Endodermal cell (in vitro differentiated cells): ENCODE measurements around the gene RNGTT. TPM values are rescaled to one million over a fixed set of nuclear protein-coding genes. Genes with fewer than 3 reads are reported as not detected.

Experiments
- DNase-seq: peaks from one replicate; pipeline ENCODE4 v3.0.0-alpha.2; 2017
- H3K27ac ChIP-seq: 2 replicates; pipeline ENCODE4 v1.5.1; 2013; ENCODE audit warnings: mild to moderate bottlenecking, low read depth, low read length, moderate library complexity
- H3K27me3 ChIP-seq: 2 replicates; pipeline ENCODE4 v1.6.1; 2013; ENCODE audit warnings: mild to moderate bottlenecking, low read length, moderate library complexity; ENCODE audit not compliant: insufficient read depth, control insufficient read depth, poor library complexity, severe bottlenecking
- H3K36me3 ChIP-seq: 2 replicates; pipeline ENCODE4 v1.7.0; 2013; ENCODE audit warnings: mild to moderate bottlenecking, low read length, moderate library complexity; ENCODE audit not compliant: control insufficient read depth, insufficient read depth
- H3K4me1 ChIP-seq: one replicate; pipeline ENCODE4 v1.7.0; 2013; ENCODE audit warnings: low read length; ENCODE audit not compliant: control insufficient read depth, insufficient read depth
- H3K4me3 ChIP-seq: 2 replicates; pipeline ENCODE4 v1.5.1; 2013; ENCODE audit warnings: mild to moderate bottlenecking, low read length, moderate library complexity
- H3K9ac ChIP-seq: 2 replicates; pipeline ENCODE4 v1.6.1; 2013; ENCODE audit warnings: mild to moderate bottlenecking, low read length, moderate library complexity; ENCODE audit not compliant: poor library complexity, severe bottlenecking; ENCODE audit errors: extremely low read depth
- H3K9me3 ChIP-seq: 2 replicates; pipeline ENCODE4 v1.6.1; 2013; ENCODE audit warnings: mild to moderate bottlenecking, low read length, moderate library complexity; ENCODE audit not compliant: control insufficient read depth
- H3K27ac Mint-ChIP-seq: 2 replicates; pipeline ENCODE4 v1.8.0; 2020; ENCODE audit warnings: mixed read lengths
- H3K27me3 Mint-ChIP-seq: 2 replicates; pipeline ENCODE4 v1.8.0; 2021; ENCODE audit warnings: mild to moderate bottlenecking, mixed read lengths; ENCODE audit not compliant: insufficient read depth
- H3K36me3 Mint-ChIP-seq: 2 replicates; pipeline ENCODE4 v1.8.0; 2020; ENCODE audit warnings: low read depth, mixed read lengths
- H3K4me1 Mint-ChIP-seq: 2 replicates; pipeline ENCODE4 v1.8.0; 2020; ENCODE audit warnings: mixed read lengths
- H3K4me3 Mint-ChIP-seq: 2 replicates; pipeline ENCODE4 v1.8.0; 2020; ENCODE audit warnings: mild to moderate bottlenecking, moderate library complexity, mixed read lengths
- H3K9me3 Mint-ChIP-seq: 2 replicates; pipeline ENCODE4 v1.8.0; 2020; ENCODE audit warnings: mild to moderate bottlenecking, mixed read lengths
- WGBS, 2 experiments: methylation state at CpG; one replicate each; pipeline versions ENCODE4 v1.1.5 to v1.1.7; 2013; ENCODE audit warnings: missing lambda C conversion rate in 2 of 2, mixed read lengths in 1 of 2; ENCODE audit not compliant: insufficient coverage in 1 of 2, insufficient read length in 1 of 2; 5-methylcytosine and 5-hydroxymethylcytosine counted together
- total RNA-seq, 2 donors: library from RNA; stranded (reverse); fragmentation: NEBNext Ultra II Directional in 1 of 2; extraction: Animal tissue kit (Norgen Biotek cat#: 25700) in 1 of 2; gene quantifications; 2 replicates in 1 of 2; 3 replicates in 1 of 2; pipeline ENCODE4 v1.2.1, GENCODE V29; 2021
- TF ChIP-seq, protein P1 (sequence below): fragments of 200-600 bp; sonication (generic); conservative IDR thresholded peaks from 2 replicates; pipeline ENCODE4 v1.5.0; 2021; ENCODE audit warnings: antibody characterized with exemption, mild to moderate bottlenecking

RNGTT gene
- total RNA-seq, 2 donors from 2014 or later, result 21.5 to 28.7 TPM

DNA sequence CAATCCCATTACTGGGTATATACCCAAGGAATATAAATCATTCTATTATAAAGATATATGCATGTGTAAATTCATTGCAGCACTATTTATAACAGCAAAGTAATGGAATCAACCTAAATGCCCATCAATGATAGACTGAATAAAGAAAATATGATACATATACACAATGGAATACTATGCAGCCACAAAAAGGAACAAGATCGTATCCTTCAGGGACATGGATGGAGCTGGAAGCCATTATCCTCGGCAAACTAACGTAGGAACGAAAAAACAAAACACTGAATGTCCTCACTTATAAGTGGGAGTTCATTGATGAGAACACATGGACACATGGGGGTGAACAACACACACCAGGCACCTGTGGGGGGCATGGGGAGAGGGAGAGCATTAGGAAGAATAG is 156.7 kb downstream of the RNGTT start:
- DNase-seq, result no peak
- no peaks in the 10 kb centered on the region for H3K4me1 Mint-ChIP-seq
- Histone ChIP-seq H3K36me3 (peaks cover 4% of the 10 kb centered on the region), H3K27me3 (no peaks in the 10 kb centered on the region), H3K27ac (no peak overlapping the region), H3K4me3 (no peak overlapping the region), H3K9me3 (peaks cover 12% of the 10 kb centered on the region), H3K9ac (no peak overlapping the region), H3K4me1 (no peaks in the 10 kb centered on the region)
- TF ChIP-seq, protein P1, sequence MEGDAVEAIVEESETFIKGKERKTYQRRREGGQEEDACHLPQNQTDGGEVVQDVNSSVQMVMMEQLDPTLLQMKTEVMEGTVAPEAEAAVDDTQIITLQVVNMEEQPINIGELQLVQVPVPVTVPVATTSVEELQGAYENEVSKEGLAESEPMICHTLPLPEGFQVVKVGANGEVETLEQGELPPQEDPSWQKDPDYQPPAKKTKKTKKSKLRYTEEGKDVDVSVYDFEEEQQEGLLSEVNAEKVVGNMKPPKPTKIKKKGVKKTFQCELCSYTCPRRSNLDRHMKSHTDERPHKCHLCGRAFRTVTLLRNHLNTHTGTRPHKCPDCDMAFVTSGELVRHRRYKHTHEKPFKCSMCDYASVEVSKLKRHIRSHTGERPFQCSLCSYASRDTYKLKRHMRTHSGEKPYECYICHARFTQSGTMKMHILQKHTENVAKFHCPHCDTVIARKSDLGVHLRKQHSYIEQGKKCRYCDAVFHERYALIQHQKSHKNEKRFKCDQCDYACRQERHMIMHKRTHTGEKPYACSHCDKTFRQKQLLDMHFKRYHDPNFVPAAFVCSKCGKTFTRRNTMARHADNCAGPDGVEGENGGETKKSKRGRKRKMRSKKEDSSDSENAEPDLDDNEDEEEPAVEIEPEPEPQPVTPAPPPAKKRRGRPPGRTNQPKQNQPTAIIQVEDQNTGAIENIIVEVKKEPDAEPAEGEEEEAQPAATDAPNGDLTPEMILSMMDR, result no peak
- no peak overlapping the region for H3K4me3 Mint-ChIP-seq
- peaks cover 24% of the 10 kb centered on the region for H3K36me3 Mint-ChIP-seq
- H3K9me3 Mint-ChIP-seq, result peaks cover 15% of the 10 kb centered on the region
- H3K27me3 Mint-ChIP-seq, result no peaks in the 10 kb centered on the region
- no peak overlapping the region for H3K27ac Mint-ChIP-seq
- 100% methylated on average over 3 to 4 of the region's 4 CpGs for whole genome bisulfite sequencing, 2 experiments

DNA sequence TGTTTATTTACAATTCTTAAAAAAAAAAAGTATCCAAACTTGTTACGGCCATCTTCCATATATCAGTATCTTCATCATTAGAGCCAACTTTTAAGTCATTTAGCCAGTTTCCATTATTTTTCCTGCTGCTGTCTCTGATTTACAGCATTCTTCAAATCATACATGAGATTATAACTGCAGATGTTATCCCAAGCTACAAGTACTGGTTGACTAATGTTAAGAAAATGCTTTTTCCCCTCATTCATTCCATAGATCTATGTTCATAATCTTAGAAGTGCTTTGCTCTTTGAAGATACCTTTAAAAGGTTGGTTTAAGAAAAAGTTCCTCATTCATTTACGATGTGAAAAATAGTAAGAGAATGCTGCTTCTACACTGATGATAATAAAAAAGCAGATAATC is 158.7 kb downstream of the RNGTT start:
- Histone ChIP-seq H3K9me3 (peaks cover 12% of the 10 kb centered on the region), H3K4me1 (no peaks in the 10 kb centered on the region), H3K27ac (no peak overlapping the region), H3K36me3 (peaks cover 18% of the 10 kb centered on the region), H3K27me3 (no peaks in the 10 kb centered on the region), H3K4me3 (no peak overlapping the region), H3K9ac (no peak overlapping the region)
- Mint-ChIP-seq H3K27ac (no peak overlapping the region), H3K36me3 (peaks cover 31% of the 10 kb centered on the region), H3K27me3 (no peaks in the 10 kb centered on the region), H3K4me3 (no peak overlapping the region), H3K4me1 (no peaks in the 10 kb centered on the region), H3K9me3 (peaks cover 15% of the 10 kb centered on the region)
- 92 to 100% methylated on average over 1 to 2 of the region's 2 CpGs for WGBS, 2 experiments
- TF ChIP-seq, protein P1, result no peak
- DNase-seq, result no peak

DNA sequence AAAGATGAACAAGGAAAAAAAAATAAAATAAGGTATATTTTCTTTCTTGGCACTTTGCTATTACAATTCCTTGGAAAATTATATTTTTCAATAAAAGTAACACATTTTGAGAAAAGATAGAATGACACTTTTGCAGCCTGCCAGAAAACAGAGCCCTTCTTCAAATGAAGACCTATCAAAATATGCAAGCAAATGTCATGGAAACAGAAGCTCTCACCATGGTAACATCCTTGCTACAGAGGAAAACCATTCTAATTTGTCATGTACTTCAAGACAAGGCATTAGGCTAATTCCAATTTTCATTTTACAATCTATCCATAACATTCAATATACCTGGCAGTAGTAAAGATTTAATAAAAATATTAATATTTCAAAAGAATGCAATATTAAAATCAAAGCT is 177.9 kb downstream of the RNGTT start:
- peaks cover 5% of the 10 kb centered on the region for H3K4me1 Mint-ChIP-seq
- Histone ChIP-seq H3K9me3 (no peaks in the 10 kb centered on the region), H3K4me1 (no peaks in the 10 kb centered on the region), H3K4me3 (no peak overlapping the region), H3K36me3 (peaks cover 3% of the 10 kb centered on the region), H3K27me3 (no peaks in the 10 kb centered on the region), H3K9ac (no peak overlapping the region), H3K27ac (no peak overlapping the region)
- DNase-seq, result no peak
- no peaks in the 10 kb centered on the region for H3K9me3 Mint-ChIP-seq
- no peak overlapping the region for H3K4me3 Mint-ChIP-seq
- H3K27me3 Mint-ChIP-seq, result no peaks in the 10 kb centered on the region
- no peak overlapping the region for H3K27ac Mint-ChIP-seq
- H3K36me3 Mint-ChIP-seq, result peaks cover 8% of the 10 kb centered on the region
- TF ChIP-seq, protein P1, result no peak
